Mammary epithelial cell (primary cell): Measurements from ENCODE around the gene FAM167B.

Experiments used
- CTCF ChIP-seq, 2 donors: IDR thresholded peaks in 1 of 2; conservative IDR thresholded peaks in 1 of 2; 2 replicates each; pipeline ENCODE4 v1.5.1; 2011 to 2012; ENCODE audit warnings: inconsistent platforms in 2 of 2, low read length in 2 of 2, mild to moderate bottlenecking in 2 of 2, control low read depth in 1 of 2, low read depth in 1 of 2; ENCODE audit not compliant: insufficient read depth in 1 of 2; ENCODE audit errors: extremely low read depth in 1 of 2
- EZH2 ChIP-seq: IDR thresholded peaks from 2 replicates; pipeline ENCODE4 v1.6.1; 2012; ENCODE audit warnings: low read length, inconsistent platforms, borderline replicate concordance

GRCh38 chr1:32247452-32247851, 430 bp downstream of the FAM167B start:
- no peak for TF ChIP-seq CTCF (conservative IDR thresholded peaks at IDR 0.05 in 1 of 2, IDR thresholded peaks at IDR 0.05 in 1 of 2; ENCODE audit: extremely low read depth in 1 of 2, insufficient read depth in 1 of 2, low read depth in 1 of 2, low read length in 2 of 2)
- no peak for TF ChIP-seq EZH2
